ENCODE results near the gene SMARCA4. TPM values are rescaled to one million over a fixed set of nuclear protein-coding genes. Genes with fewer than 3 reads are reported as not detected.

SMARCA4 gene
- total RNA-seq = 100 to 1,000 TPM in 1 of 4 donors, 10 to 100 TPM in 3; 78.4 to 115 (median 81.7) TPM

- intact Hi-C loops (cut with DNase I; ENCODE audit: low total_unique reads) = no loop called here
- peak in 1 of 2 donors; percentile 70 for TF ChIP-seq POLR2A (IDR thresholded peaks at IDR 0.05)
- peak in 1 of 3 donors; percentile 8 for TF ChIP-seq CTCF (IDR thresholded peaks at IDR 0.05)
- WGBS, 2 donors = 0 to 1% methylated on average over 47 to 63 of the region's 100 CpGs
- DNase-seq (ENCODE audit: low spot score in 2 of 2) = peak; percentile 94 to 99
- H3K4me3 ChIP-seq (ENCODE audit: low read depth, poor library complexity, severe bottlenecking) = peak within 1 kb of the TSS; percentile 86
These were observed at the start of gene SMARCA4 for GRCh38 chr19:10960314-10961072. TSS of gene SMARCA4 (plus strand) at chr19:10961030. CDS start at chr19:10984152, 23,122 bp downstream.

GRCh38 chr19:10911579-10912363 is 49.1 kb upstream of the SMARCA4 start:
- no peak for DNase-seq (ENCODE audit: low spot score in 2 of 2)
- 90 to 91% methylated on average over 27 to 30 of the region's 31 CpGs for WGBS, 2 donors
- TF ChIP-seq CTCF (IDR thresholded peaks at IDR 0.05) = no peak
- no peak for TF ChIP-seq POLR2A (IDR thresholded peaks at IDR 0.05)
- intact Hi-C loops (cut with DNase I; ENCODE audit: low total_unique reads) = no loop called here
- H3K4me3 ChIP-seq (ENCODE audit: low read depth, poor library complexity, severe bottlenecking) = no peak overlapping the region

- no peak for TF ChIP-seq CTCF (IDR thresholded peaks at IDR 0.05)
- TF ChIP-seq POLR2A (IDR thresholded peaks at IDR 0.05) = no peak
- DNase-seq (ENCODE audit: low spot score in 2 of 2) = no peak
- intact Hi-C loops (cut with DNase I; ENCODE audit: low total_unique reads) = no loop called here
- no peak overlapping the region for H3K4me3 ChIP-seq (ENCODE audit: low read depth, poor library complexity, severe bottlenecking)
- 89% methylated on average over 18 of the region's 18 CpGs for WGBS, 2 donors
These were observed 48.2 kb upstream of the SMARCA4 start for GRCh38 chr19:10912619-10913018.

GRCh38 chr19:10913716-10914340 is 47.0 kb upstream of the SMARCA4 start:
- DNase-seq (ENCODE audit: low spot score in 2 of 2) = no peak
- 91 to 98% methylated on average over 23 of the region's 24 CpGs for WGBS, 2 donors
- no peak for TF ChIP-seq POLR2A (IDR thresholded peaks at IDR 0.05)
- TF ChIP-seq CTCF (IDR thresholded peaks at IDR 0.05) = no peak
- no peak overlapping the region for H3K4me3 ChIP-seq (ENCODE audit: low read depth, poor library complexity, severe bottlenecking)
- intact Hi-C loops (cut with DNase I; ENCODE audit: low total_unique reads) = no loop called here

- peak; percentile 35 to 83 for DNase-seq (ENCODE audit: low spot score in 2 of 2)
- H3K4me3 ChIP-seq (ENCODE audit: low read depth, poor library complexity, severe bottlenecking) = no peak overlapping the region
- no peak for TF ChIP-seq POLR2A (IDR thresholded peaks at IDR 0.05)
- TF ChIP-seq CTCF (IDR thresholded peaks at IDR 0.05) = no peak
- intact Hi-C loops (cut with DNase I; ENCODE audit: low total_unique reads) = no loop called here
- WGBS, 2 donors = 52 to 62% methylated on average over 14 to 17 of the region's 19 CpGs
These were observed 45.4 kb upstream of the SMARCA4 start for GRCh38 chr19:10915130-10916091.

Data from lower leg skin (tissue), 4 donors.